ENCODE data around the gene FUT2. TPM values are rescaled to one million over a fixed set of nuclear protein-coding genes. Genes with fewer than 3 reads are reported as not detected.
A peak's percentile ranks its signal among the peaks of the same experiment; 100 is the strongest.

FUT2 gene
- polyA plus RNA-seq, 1 donor, result 3.5 TPM

- DNase-seq, result no peak
Observed at GRCh38 chr19:48726556-48726955, 30.8 kb downstream of the FUT2 start.

DNA sequence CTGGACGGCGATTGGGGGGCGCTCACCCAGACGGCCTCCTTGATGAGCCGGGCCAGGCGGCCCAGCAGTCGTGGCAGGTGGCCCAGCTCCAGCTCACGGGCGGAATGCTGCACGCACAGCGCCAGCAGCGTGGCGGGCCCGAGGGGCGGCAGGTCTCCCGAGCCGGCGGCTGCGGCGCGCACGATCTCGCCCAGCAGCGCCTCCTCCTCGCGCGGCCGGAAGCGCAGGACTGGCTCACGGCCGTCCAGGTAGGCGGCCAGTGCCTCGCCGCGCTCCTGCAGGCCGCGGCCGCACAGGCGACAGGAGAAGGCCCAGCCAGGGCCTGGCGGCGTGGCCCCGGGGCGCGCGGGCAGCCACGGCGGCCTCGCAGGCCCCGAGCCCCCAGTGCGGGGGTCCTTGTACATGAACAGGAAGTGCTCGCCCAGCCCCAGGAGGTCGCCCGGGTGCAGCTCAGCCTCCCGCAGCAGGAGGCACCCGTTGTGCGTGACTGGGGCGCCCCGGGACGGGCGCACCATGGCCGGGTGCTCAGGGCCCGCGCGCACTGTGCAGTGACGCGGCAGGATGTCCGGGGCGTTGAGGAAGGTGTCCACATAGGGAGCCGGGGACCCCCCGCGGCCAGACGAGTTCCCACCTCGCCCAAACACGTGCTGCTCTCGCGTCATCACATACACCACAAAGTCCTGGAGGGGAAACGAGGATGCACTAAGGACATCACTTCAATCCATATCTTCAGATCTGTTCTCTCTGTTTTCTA is 33.3 kb downstream of the FUT2 start:
- no peak for DNase-seq

- DNase-seq, result no peak
Observed at GRCh38 chr19:48731452-48731851, 35.7 kb downstream of the FUT2 start.

DNA sequence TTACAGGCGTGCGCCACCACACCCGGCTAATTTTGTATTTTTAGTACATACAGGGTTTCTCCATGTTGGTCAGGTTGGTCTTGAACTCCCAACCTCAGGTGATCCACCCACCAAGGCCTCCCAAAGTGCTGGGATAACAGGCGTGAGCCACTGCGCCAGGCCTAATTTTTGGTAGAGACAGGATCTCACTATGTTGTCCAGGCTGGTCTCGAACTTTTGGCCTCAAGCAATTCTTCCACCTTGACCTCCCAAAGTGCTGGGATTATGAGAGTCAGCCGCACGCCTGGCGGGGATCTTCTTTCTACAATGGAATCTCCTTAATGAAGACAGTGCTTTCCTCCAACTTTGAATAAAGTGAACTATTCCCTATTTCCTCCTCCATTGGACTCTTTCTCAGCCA is 38.9 kb downstream of the FUT2 start:
- DNase-seq, result no peak

GRCh38 chr19:48735031-48735615 is 39.4 kb downstream of the FUT2 start:
- no peak for DNase-seq

GRCh38 chr19:48737360-48737998 is 41.7 kb downstream of the FUT2 start:
- no peak for DNase-seq

DNA sequence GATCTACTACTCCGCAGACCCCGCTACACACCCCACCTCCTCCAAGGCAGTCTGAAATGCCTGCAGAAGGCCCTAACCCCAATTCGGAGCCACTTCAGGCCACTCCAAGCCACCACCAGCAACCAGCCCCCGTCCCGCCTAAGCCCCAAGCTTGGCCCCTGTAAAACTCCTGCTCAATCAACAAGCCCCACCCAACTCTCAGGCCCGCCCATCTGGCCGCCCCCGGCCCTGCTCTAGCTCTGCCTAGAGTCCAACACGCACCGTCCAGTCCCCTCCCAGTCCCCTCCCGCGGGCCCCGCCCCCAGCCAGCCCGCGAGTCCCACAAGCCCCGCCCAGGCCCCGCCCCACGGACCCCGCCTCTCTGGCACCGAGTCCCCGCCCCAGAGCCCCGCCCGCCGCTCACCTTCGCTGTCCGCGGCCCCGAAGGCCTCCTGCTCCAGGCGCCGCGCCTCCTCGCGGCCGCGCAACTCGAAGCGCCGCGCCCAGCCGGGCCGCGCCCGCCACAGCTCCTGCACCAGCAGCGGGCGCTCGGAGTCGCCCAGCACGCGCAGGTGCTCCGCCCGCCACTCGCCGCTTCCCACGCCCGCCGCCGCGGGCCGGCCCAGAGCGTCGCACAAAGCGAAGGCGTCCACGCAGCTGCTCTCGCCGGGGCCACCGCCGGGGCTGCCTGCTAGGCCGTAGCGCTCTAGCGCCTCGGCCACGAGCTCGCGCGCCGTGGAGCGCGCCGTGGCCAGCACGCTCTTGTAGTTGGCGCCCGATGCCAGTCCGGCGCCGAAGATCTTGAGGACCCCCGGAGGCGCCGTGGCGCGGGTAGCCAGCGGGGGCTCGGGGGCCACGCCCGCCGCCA is 43.0 kb downstream of the FUT2 start:
- DNase-seq, result peak; percentile 91

GRCh38 chr19:48739404-48740163 is 43.8 kb downstream of the FUT2 start:
- DNase-seq, result no peak

DNA sequence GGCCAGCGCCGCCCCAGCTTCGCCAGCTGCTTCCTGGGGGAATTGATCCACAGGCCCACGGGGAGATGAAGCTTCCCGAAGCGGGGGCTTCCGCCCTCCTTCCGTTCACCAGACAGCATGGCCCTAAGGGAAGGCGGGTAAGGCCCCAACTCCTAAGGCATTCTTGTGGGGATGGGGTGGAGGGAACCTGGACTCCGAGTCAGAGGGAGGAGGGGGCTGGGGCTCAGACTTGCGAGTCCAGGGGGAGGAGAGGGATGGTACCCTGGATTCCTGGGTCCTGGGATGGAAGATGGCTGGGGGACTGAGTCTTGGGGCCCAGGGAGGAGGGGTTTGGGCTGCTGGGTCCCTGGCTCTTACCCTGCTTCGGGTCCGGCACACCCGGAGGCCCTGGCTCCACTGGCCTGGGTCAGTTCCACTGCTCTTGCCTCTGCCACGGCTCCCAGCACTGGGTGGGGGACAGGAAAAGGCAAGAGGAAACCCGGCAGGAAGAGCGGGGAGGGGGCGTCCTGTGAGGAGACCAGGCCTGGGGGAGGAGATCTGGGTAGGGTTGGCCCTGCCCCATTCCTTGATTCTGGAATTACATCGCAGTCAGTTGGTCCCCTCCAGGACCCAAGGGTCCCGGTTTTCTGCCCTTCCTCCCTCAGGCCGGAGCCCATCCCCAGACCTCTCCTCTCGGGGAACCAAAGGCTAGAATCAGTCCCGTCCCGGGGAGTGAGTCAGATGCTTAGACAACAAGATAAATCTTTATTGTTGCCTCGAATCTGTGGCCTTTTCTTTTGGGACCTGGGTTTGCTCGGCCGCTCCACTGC is 44.6 kb downstream of the FUT2 start, which contains the start of gene RASIP1:
RASIP1 (minus strand) TSS at position 447 of the 809 bp plus-strand sequence; CDS start at position 119, 328 bp downstream.
- no peak for DNase-seq

- DNase-seq, result no peak
Observed at GRCh38 chr19:48741129-48741999, 45.6 kb downstream of the FUT2 start.

GRCh38 chr19:48742096-48742495 is 46.3 kb downstream of the FUT2 start:
- no peak for DNase-seq

- DNase-seq, result no peak
Observed at GRCh38 chr19:48745208-48745995, 49.6 kb downstream of the FUT2 start.

- DNase-seq, result no peak
Observed at GRCh38 chr19:48746110-48746509, 50.3 kb downstream of the FUT2 start.

DNA sequence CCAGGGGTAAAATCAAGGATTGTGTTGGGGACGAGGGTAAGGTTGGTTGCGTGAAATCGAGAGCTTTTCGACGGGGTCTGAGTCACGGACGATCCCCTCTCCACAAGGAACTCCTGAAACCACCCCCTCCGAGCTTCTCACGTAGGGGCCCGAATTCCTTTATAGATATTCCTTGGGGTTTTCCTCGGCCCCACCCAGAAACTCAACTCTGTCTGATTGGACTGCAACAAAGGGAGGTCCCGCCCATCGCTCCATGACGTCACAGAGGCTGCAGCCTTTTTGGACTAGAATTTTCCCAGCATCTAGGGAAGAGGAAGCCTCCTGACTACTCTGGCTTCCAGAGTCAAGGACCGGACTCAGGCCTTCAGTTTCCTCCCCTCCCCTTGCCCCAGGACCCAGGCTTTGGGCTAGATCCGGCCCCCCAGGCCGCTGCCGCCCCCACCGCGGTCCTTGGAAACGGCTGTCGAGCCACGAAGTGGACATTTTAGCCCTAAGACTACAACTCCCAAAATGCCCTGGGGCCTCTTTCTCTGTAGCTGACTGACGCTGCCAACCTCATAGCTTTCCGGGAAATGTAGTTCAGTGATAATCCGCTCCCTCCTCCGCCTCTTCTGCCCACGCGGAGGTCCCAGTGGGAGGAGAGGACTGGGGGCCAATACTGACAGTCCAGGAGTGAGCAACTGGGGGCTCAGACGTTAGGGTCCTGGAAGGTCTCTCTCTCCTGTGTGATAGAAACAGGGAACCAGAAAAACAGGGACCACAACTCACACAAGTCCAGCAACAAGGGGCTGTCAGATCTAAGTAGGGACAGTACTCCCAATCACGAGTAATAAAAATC is 51.2 kb downstream of the FUT2 start, which contains the start of gene IZUMO1:
IZUMO1 (minus strand) TSS at position 172 of the 838 bp plus-strand sequence. CDS start 1,050 bp downstream, outside the sequence.
- peak; percentile 88 for DNase-seq

DNA sequence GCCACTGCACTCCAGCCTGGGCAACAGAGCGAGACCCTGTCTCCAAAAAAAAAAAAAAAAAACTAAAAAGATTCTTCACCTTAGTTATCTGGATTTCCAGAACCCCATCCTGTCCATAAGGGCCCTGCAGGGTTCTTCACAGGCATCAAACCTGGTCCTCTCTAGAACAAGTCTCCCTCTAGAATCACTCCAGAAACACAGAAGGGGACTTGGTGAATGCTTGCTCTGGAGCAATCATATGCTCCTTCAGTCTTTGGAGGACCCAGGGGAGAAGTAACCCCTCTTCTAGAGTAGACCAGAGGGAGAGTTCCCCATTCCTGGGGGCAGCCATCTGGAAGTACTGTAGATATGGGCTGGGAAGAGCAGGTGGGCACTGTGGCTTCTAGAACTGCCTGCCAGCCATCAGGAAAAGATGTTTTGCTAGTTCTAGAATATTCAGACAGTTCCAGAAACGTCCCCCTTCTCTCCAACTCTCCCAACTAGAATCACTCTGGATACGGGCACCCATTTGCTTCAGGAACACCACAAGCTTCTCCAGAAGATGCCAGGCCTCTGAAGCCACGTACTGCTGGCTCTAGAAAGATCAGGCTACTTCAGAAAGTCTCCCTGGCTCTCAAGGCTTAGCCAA is 53.9 kb downstream of the FUT2 start:
- no peak for DNase-seq

GRCh38 chr19:48750351-48750750 is 54.6 kb downstream of the FUT2 start:
- no peak for DNase-seq
